K562 (cell line): ENCODE data around the gene DOCK3. TPM values are rescaled to one million over a fixed set of nuclear protein-coding genes. Genes with fewer than 3 reads are reported as not detected.

Experiments used
- ATAC-seq: fragments of 200-7000 bp; cut with Tn5 transposase; 3 replicates; pipeline ENCODE4 v1.9.1; 2020; ENCODE audit warnings: moderate library complexity
- BruUV-seq: library from RNA; stranded (reverse); fragments of 400-500 nt; replicated peaks from 2 replicates; lab custom pipeline; 2021; lab: Mats Ljungman, UMichigan
- CTCF ChIA-PET: fragments of 300-600 bp; formaldehyde crosslinking; extraction: SDS; loops from one replicate; lab custom pipeline; 2021; ENCODE audit warnings: low intra/inter-chr PET ratio; lab: Yijun Ruan, JAX
- POLR2A ChIA-PET: fragments of 300-600, 350-650 bp; sonication (Branson Sonifier 250); formaldehyde crosslinking; extraction: SDS; loops from one replicate; lab custom pipeline; 2021; ENCODE audit warnings: antibody characterized with exemption, inconsistent platforms; lab: Yijun Ruan, JAX
- DNase-seq, 4 experiments: peaks; one replicate each; pipeline versions ENCODE4 v3.0.0 to v3.0.0-alpha.2; 2011 to 2018; ENCODE audit warnings: low spot score in 3 of 4, mixed read lengths in 3 of 4; ENCODE audit errors: extremely low read depth in 1 of 4
- FAIRE-seq: peaks from 2 replicates; lab custom pipeline; 2011; peaks lifted over from hg19 to GRCh38; lab: Jason Lieb, UNC
- H2AFZ ChIP-seq: 2 replicates; pipeline ENCODE4 v1.6.0; 2011; ENCODE audit warnings: low read depth, low read length, control low read depth, inconsistent platforms
- H3K27ac ChIP-seq: fragments of 200-600 bp; 3 replicates; pipeline ENCODE4 v1.8.0; 2011; ENCODE audit warnings: low read depth, mild to moderate bottlenecking, control low read depth, inconsistent platforms, low read length, moderate library complexity, mixed read lengths; ENCODE audit errors: extremely low read depth
- H3K27me3 ChIP-seq, 2 experiments: fragments of 300-600 bp in 1 of 2; 2 replicates in 1 of 2; 3 replicates in 1 of 2; pipeline versions ENCODE4 v1.6.0 to v1.8.0; 2011; ENCODE audit warnings: inconsistent platforms in 2 of 2, low read length in 2 of 2, mild to moderate bottlenecking in 1 of 2, mixed read lengths in 1 of 2, moderate library complexity in 1 of 2; ENCODE audit not compliant: control insufficient read depth in 2 of 2, insufficient read depth in 2 of 2
- H3K36me3 ChIP-seq: fragments of 300-600 bp; 3 replicates; pipeline ENCODE4 v1.8.0; 2011; ENCODE audit warnings: mild to moderate bottlenecking, low read length, inconsistent platforms; ENCODE audit not compliant: control insufficient read depth, insufficient read depth
- H3K4me1 ChIP-seq, 2 experiments: fragments of 200-600 bp in 1 of 2; replicated peaks in 1 of 2; 2 replicates in 1 of 2; 3 replicates in 1 of 2; pipeline versions ENCODE4 v1.5.1 to v1.8.0; 2011; ENCODE audit warnings: inconsistent platforms in 2 of 2, low read length in 2 of 2, mild to moderate bottlenecking in 1 of 2, mixed read lengths in 1 of 2, moderate library complexity in 1 of 2; ENCODE audit not compliant: control insufficient read depth in 2 of 2, insufficient read depth in 2 of 2
- H3K4me2 ChIP-seq: 2 replicates; pipeline ENCODE4 v1.6.1; 2011; ENCODE audit warnings: low read length, control low read depth, inconsistent platforms, mixed read lengths; ENCODE audit not compliant: insufficient read depth
- H3K4me3 ChIP-seq: fragments of 200-600 bp; sonication (generic), shearing (Covaris generic); 2 replicates; pipeline ENCODE4 v1.5.1; 2016; ENCODE audit warnings: control low read depth, inconsistent platforms
- H3K79me2 ChIP-seq: fragments of 200-600 bp; 3 replicates; pipeline ENCODE4 v1.8.0; 2011; ENCODE audit warnings: low read length, inconsistent platforms; ENCODE audit not compliant: control insufficient read depth, insufficient read depth
- H3K9ac ChIP-seq, 2 experiments: 2 replicates each; pipeline versions ENCODE4 v1.6.0 to v1.6.1; 2011; ENCODE audit warnings: low read depth in 2 of 2, low read length in 2 of 2, control low read depth in 1 of 2, inconsistent platforms in 1 of 2, mild to moderate bottlenecking in 1 of 2, mixed read lengths in 1 of 2; ENCODE audit not compliant: insufficient read depth in 1 of 2
- H3K9me1 ChIP-seq: one replicate; pipeline ENCODE4 v1.6.0; 2011; ENCODE audit warnings: inconsistent platforms, mild to moderate bottlenecking, low read length, moderate library complexity; ENCODE audit not compliant: control insufficient read depth, insufficient read depth
- H3K9me3 ChIP-seq: replicated peaks from 2 replicates; pipeline ENCODE4 v1.5.1; 2011; ENCODE audit warnings: low read depth, low read length, inconsistent platforms; ENCODE audit not compliant: control insufficient read depth, insufficient read depth
- H4K20me1 ChIP-seq: replicated peaks from 2 replicates; pipeline ENCODE4 v1.6.1; 2011; ENCODE audit warnings: low read length, inconsistent platforms, mixed read lengths; ENCODE audit not compliant: control insufficient read depth, insufficient read depth
- ATF1 ChIP-seq, 2 experiments: fragments of 450-650 bp in 1 of 2; IDR thresholded peaks; 2 replicates each; pipeline ENCODE4 v1.6.1; 2016; ENCODE audit warnings: missing compliant biosample characterization in 1 of 2, missing genetic modification characterization in 1 of 2
- CREM ChIP-seq: IDR thresholded peaks from 2 replicates; pipeline ENCODE4 v1.6.1; 2014; ENCODE audit warnings: antibody characterized with exemption, low read depth
- EP400 ChIP-seq: fragments of 450-650 bp; IDR thresholded peaks from 2 replicates; pipeline ENCODE4 v1.6.1; 2017; ENCODE audit warnings: antibody characterized with exemption, mild to moderate bottlenecking, moderate library complexity
- KAT2B ChIP-seq: IDR thresholded peaks from one replicate; pipeline ENCODE4 v1.6.1; 2012; ENCODE audit warnings: low read depth, mild to moderate bottlenecking, control low read depth, inconsistent platforms, low read length, moderate library complexity
- MCM2 ChIP-seq: fragments of 450-650 bp; IDR thresholded peaks from 2 replicates; pipeline ENCODE4 v1.6.1; 2017; ENCODE audit warnings: low read depth, mild to moderate bottlenecking
- PTTG1 ChIP-seq: fragments of 450-650 bp; IDR thresholded peaks from 2 replicates; pipeline ENCODE4 v1.6.1; 2016; ENCODE audit warnings: low read depth, mild to moderate bottlenecking, missing genetic modification characterization, missing compliant biosample characterization
- PYGO2 ChIP-seq: fragments of 450-650 bp; IDR thresholded peaks from 2 replicates; pipeline ENCODE4 v1.6.1; 2016; ENCODE audit warnings: mild to moderate bottlenecking, missing genetic modification characterization, moderate library complexity, missing compliant biosample characterization
- TRIM25 ChIP-seq: fragments of 450-650 bp; IDR thresholded peaks from 2 replicates; pipeline ENCODE4 v1.7.0; 2016; ENCODE audit warnings: borderline replicate concordance
- ZBTB12 ChIP-seq: fragments of 250-450 bp; sonication (Bioruptor Pico); IDR thresholded peaks from 2 replicates; pipeline ENCODE4 v1.4.0; 2020
- ZKSCAN8 ChIP-seq: fragments of 200-800 bp; sonication (Bioruptor generic); IDR thresholded peaks from 2 replicates; pipeline ENCODE4 v1.6.1; 2016; ENCODE audit warnings: missing genetic modification characterization, missing compliant biosample characterization
- ZNF253 ChIP-seq: fragments of 250-450 bp; sonication (Bioruptor Pico); conservative IDR thresholded peaks from 2 replicates; pipeline ENCODE4 v1.6.1; 2021; ENCODE audit warnings: mild to moderate bottlenecking
- ZNF507 ChIP-seq: conservative IDR thresholded peaks from 2 replicates; pipeline ENCODE4 v1.6.1; 2017; ENCODE audit warnings: missing genetic modification characterization, missing compliant biosample characterization
- ZZZ3 ChIP-seq: fragments of 450-650 bp; IDR thresholded peaks from 2 replicates; pipeline ENCODE4 v1.6.1; 2016; ENCODE audit warnings: antibody characterized with exemption, mild to moderate bottlenecking, moderate library complexity
- WGBS: fragments of 100-300 bp; shearing (Covaris generic); methylation state at CpG from one replicate; pipeline ENCODE4 v1.1.6; 2016; ENCODE audit warnings: low coverage, mixed read lengths; ENCODE audit not compliant: insufficient coverage; ENCODE audit errors: missing lambda C conversion rate; 5-methylcytosine and 5-hydroxymethylcytosine counted together
- in situ Hi-C: fragments of 300-500 bp; cut with MboI; formaldehyde crosslinking; loops from 4 replicates; pipeline ENCODE4 v1.15.0; 2018; ENCODE audit warnings: inconsistent platforms, mixed read lengths
- intact Hi-C: fragments of 100-400 bp; cut with micrococcal nuclease; formaldehyde crosslinking; loops from 2 replicates; pipeline ENCODE4 v1.14.2; 2022
- polyA plus RNA-seq, 8 experiments: library from polyadenylated mRNA; depleted of rRNA in 4 of 8; stranded (reverse) in 5 of 8; unstranded in 3 of 8; fragments of >200 nt; fragmentation: Nextera tagmentation in 2 of 8; fragmentation: Illumina TruSeq in 1 of 8; extraction: Ambion mirVana in 2 of 8; extraction: Trizol in 1 of 8; gene quantifications; 2 replicates each; pipeline versions ENCODE4 v1.2.1 to v1.2.3, GENCODE V29; 2011 to 2014; ENCODE audit warnings: inconsistent platforms in 1 of 8, missing spikeins in 1 of 8
- total RNA-seq, 7 experiments: library from RNA; depleted of rRNA in 6 of 7; stranded (reverse); fragments of >200 nt in 6 of 7; fragmentation: Illumina TruSeq in 2 of 7; extraction: Trizol in 2 of 7; gene quantifications; 2 replicates each; pipeline versions ENCODE4 v1.2.1 to v1.2.3, GENCODE V29; 2011 to 2021; ENCODE audit warnings: low replicate concordance in 1 of 7

DOCK3 gene
- total and polyA plus RNA-seq, 9 of the 15 experiments (the other 6 are each of a cell fraction or from before 2014, with no cell fraction given): under 0.01 to 0.03 (median 0.01) TPM; not detected in 4

GRCh38 chr3:51269466-51269865 lies 594.7 kb downstream of the DOCK3 start (continued):
- TF ChIP-seq MCM2: no peak
- TF ChIP-seq, all 486 proteins: peak for 0

GRCh38 chr3:51270559-51270958 lies 595.8 kb downstream of the DOCK3 start:
- DNase-seq: no peak
- in situ Hi-C loops: no loop called here

More at GRCh38 chr3:51270559-51270958, 595.8 kb downstream of the DOCK3 start:
- TF ChIP-seq ZZZ3 (no peak), PTTG1 (no peak), KAT2B (no peak), ZNF507 (tag) (no peak), PYGO2 (tag) (no peak), EP400 (no peak), ATF1 (CRISPR knock-in tag; IDR thresholded peaks at IDR 0.05) (no peak), ATF1 (tag; IDR thresholded peaks at IDR 0.05) (no peak), ZBTB12 (CRISPR knock-in tag) (no peak), TRIM25 (no peak), CREM (no peak), ZKSCAN8 (CRISPR knock-in tag) (no peak), ZNF253 (CRISPR knock-in tag) (no peak)
- BruUV-seq: no TSS peak
- H3K9me3 ChIP-seq: no peaks in the 10 kb centered on the region
- H3K9me1 ChIP-seq: no peaks in the 10 kb centered on the region
- H3K36me3 ChIP-seq: no peaks in the 10 kb centered on the region
- no peak overlapping the region for H3K4me2 ChIP-seq
- no peaks in the 10 kb centered on the region for H3K79me2 ChIP-seq
- FAIRE-seq (no peak), ATAC-seq (no peak)
- no peaks in the 10 kb centered on the region for H4K20me1 ChIP-seq
- no peak overlapping the region for H3K27ac ChIP-seq
- ChIA-PET POLR2A (interaction anchor here (1.3 kb wide), 1 partner anchor 10 kb away, joined by 4 read pairs; no protein-coding TSS in a partner anchor), CTCF (no interaction called here)
- intact Hi-C loops: no loop called here
- no peak overlapping the region for H3K4me3 ChIP-seq
- no peak overlapping the region for H2AFZ ChIP-seq
- WGBS: 0% methylated on average over 3 of the region's 3 CpGs
- H3K4me1 ChIP-seq: no peaks in the 10 kb centered on the region
- H3K9ac ChIP-seq: no peak overlapping the region
- H3K27me3 ChIP-seq: no peaks in the 10 kb centered on the region; a peak in 1 of 5 replicates
